Measurements from ENCODE around the gene PDAP1. TPM values are rescaled to one million over a fixed set of nuclear protein-coding genes. Genes with fewer than 3 reads are reported as not detected.

PDAP1 gene
- polyA plus RNA-seq, 2 of the 4 experiments (the other 2 are of a cell fraction), result 81.8 to 347 TPM

- ATAC-seq, result no peak
- Histone ChIP-seq H3K27ac (no peak overlapping the region), H3K4me1 (no peaks in the 10 kb centered on the region), H3K4me3 (no peak overlapping the region), H3K4me2 (no peak overlapping the region), H3K9me3 (no peaks in the 10 kb centered on the region)
- TF ChIP-seq ZSCAN20 (CRISPR knock-in tag; IDR thresholded peaks at IDR 0.05) (no peak), HOXB5 (CRISPR knock-in tag; IDR thresholded peaks at IDR 0.05) (no peak), BCL3 (IDR thresholded peaks at IDR 0.05) (no peak), SREBF2 (IDR thresholded peaks at IDR 0.05) (no peak), GATA3 (IDR thresholded peaks at IDR 0.05; ENCODE audit: borderline replicate concordance) (no peak), MAZ (IDR thresholded peaks at IDR 0.05; ENCODE audit: borderline replicate concordance, low read depth, low read length) (no peak), SMC3 (IDR thresholded peaks at IDR 0.05) (no peak), MYC (IDR thresholded peaks at IDR 0.05; ENCODE audit: borderline replicate concordance, low read length) (no peak), RNF2 (IDR thresholded peaks at IDR 0.05; ENCODE audit: borderline replicate concordance, low read depth) (no peak), JUNB (IDR thresholded peaks at IDR 0.05) (no peak), FOSB (CRISPR knock-in tag; IDR thresholded peaks at IDR 0.05) (no peak), FOSL2 (IDR thresholded peaks at IDR 0.05) (no peak), FOSL2 (CRISPR knock-in tag; IDR thresholded peaks at IDR 0.05) (no peak)
- DNase-seq (ENCODE audit: low read depth in 1 of 2, low spot score in 1 of 2), result no peak
- POLR2A ChIA-PET, result no interaction called here
- CTCF ChIA-PET, result interaction anchor here (0.6 to 6.9 kb wide), 9 partner anchors 10 to 541 kb away, joined by 3 to 92 read pairs (median 3); partner anchors contain the start of genes ATP5MF, CPSF4, PTCD1 and ZSCAN25
- no peak for FAIRE-seq
- 95% methylated on average over 5 of the region's 5 CpGs for WGBS (ENCODE audit: missing lambda C conversion rate)
Observed at GRCh38 chr7:99449326-99449725, 40.9 kb upstream of the PDAP1 start.

- WGBS (ENCODE audit: missing lambda C conversion rate), result 94% methylated on average over 10 of the region's 10 CpGs
- DNase-seq (ENCODE audit: low read depth in 1 of 2, low spot score in 1 of 2) (no peak), ATAC-seq (no peak), FAIRE-seq (no peak)
- Histone ChIP-seq H3K9me3 (no peaks in the 10 kb centered on the region), H3K4me3 (no peak overlapping the region), H3K27ac (no peak overlapping the region), H3K4me1 (no peaks in the 10 kb centered on the region), H3K4me2 (no peak overlapping the region)
- ChIA-PET CTCF (interaction anchor here (0.6 to 6.9 kb wide), 9 partner anchors 10 to 168 kb away, joined by 3 to 92 read pairs (median 4); partner anchors contain the start of genes ATP5MF, CPSF4, PTCD1 and ZSCAN25), POLR2A (no interaction called here)
- TF ChIP-seq HMGXB4 (CRISPR knock-in tag; IDR thresholded peaks at IDR 0.05; ENCODE audit: borderline replicate concordance), result no peak
- no peak for TF ChIP-seq FOSB (CRISPR knock-in tag; IDR thresholded peaks at IDR 0.05)
- no peak for TF ChIP-seq EHF (CRISPR knock-in tag; IDR thresholded peaks at IDR 0.05)
- no peak for TF ChIP-seq KDM5A (IDR thresholded peaks at IDR 0.05)
- TF ChIP-seq MAX (IDR thresholded peaks at IDR 0.05), result no peak
Observed at GRCh38 chr7:99448855-99449254, 40.5 kb upstream of the PDAP1 start.

- Histone ChIP-seq H3K4me3 (no peak overlapping the region), H3K9me3 (no peaks in the 10 kb centered on the region), H3K27ac (no peak overlapping the region), H3K4me1 (no peaks in the 10 kb centered on the region), H3K4me2 (no peak overlapping the region)
- DNase-seq (ENCODE audit: low read depth in 1 of 2, low spot score in 1 of 2), result peak; percentile 59 to 60
- no peak for TF ChIP-seq HOXB13 (CRISPR knock-in tag; IDR thresholded peaks at IDR 0.05; ENCODE audit: low read depth)
- peak; percentile 27 to 37; a peak in 3 of 5 replicates for TF ChIP-seq RAD21 (conservative IDR thresholded peaks at IDR 0.05 in 1 of 2, IDR thresholded peaks at IDR 0.05 in 1 of 2)
- peak; percentile 36 for TF ChIP-seq CTCF (IDR thresholded peaks at IDR 0.05)
- TF ChIP-seq SMC3 (IDR thresholded peaks at IDR 0.05), result peak; percentile 23; the same call in 1 of the 3 replicates
- CTCF ChIA-PET, result interaction anchor here (0.6 to 6.9 kb wide), 11 partner anchors 9 to 545 kb away, joined by 3 to 92 read pairs (median 4); partner anchors contain the start of genes ATP5MF, CPSF4, PTCD1 and ZSCAN25
- ATAC-seq, result peak; percentile 80 to 88; a peak in 5 of 6 replicates
- POLR2A ChIA-PET, result no interaction called here
- FAIRE-seq, result no peak
- 70% methylated on average over 10 of the region's 10 CpGs for WGBS (ENCODE audit: missing lambda C conversion rate)
Observed at GRCh38 chr7:99447943-99448342, 39.5 kb upstream of the PDAP1 start.
